NT2/D1 (cell line): ENCODE results near the gene PLA2R1.

ENCODE experiments used
- SUZ12 ChIP-seq: IDR thresholded peaks from 2 replicates; pipeline ENCODE4 v1.6.1; 2011; ENCODE audit not compliant: insufficient read length, insufficient read depth; ENCODE audit errors: extremely low read depth
- YY1 ChIP-seq: IDR thresholded peaks from 2 replicates; pipeline ENCODE4 v1.6.1; 2011; ENCODE audit not compliant: insufficient read length, insufficient read depth
- ZNF274 ChIP-seq: IDR thresholded peaks from 2 replicates; pipeline ENCODE4 v1.6.1; 2011; ENCODE audit warnings: mild to moderate bottlenecking, low read depth, low read length

- TF ChIP-seq ZNF274 (no peak), YY1 (no peak), SUZ12 (no peak)
Measured at GRCh38 chr2:160039166-160039903, 23.1 kb downstream of the PLA2R1 start.
